ENCODE data around the gene ADRM1.

Gene ADRM1

GRCh38 chr20:62269378-62269777 is 33.4 kb upstream of the ADRM1 start:
- TF ChIP-seq, protein P1, sequence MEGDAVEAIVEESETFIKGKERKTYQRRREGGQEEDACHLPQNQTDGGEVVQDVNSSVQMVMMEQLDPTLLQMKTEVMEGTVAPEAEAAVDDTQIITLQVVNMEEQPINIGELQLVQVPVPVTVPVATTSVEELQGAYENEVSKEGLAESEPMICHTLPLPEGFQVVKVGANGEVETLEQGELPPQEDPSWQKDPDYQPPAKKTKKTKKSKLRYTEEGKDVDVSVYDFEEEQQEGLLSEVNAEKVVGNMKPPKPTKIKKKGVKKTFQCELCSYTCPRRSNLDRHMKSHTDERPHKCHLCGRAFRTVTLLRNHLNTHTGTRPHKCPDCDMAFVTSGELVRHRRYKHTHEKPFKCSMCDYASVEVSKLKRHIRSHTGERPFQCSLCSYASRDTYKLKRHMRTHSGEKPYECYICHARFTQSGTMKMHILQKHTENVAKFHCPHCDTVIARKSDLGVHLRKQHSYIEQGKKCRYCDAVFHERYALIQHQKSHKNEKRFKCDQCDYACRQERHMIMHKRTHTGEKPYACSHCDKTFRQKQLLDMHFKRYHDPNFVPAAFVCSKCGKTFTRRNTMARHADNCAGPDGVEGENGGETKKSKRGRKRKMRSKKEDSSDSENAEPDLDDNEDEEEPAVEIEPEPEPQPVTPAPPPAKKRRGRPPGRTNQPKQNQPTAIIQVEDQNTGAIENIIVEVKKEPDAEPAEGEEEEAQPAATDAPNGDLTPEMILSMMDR (IDR thresholded peaks at IDR 0.05; ENCODE audit: low read depth, low read length), result no peak
- no peak for DNase-seq (ENCODE audit: extremely low read depth, low read depth)

GRCh38 chr20:62269871-62270270 is 32.9 kb upstream of the ADRM1 start:
- TF ChIP-seq, protein P1 (IDR thresholded peaks at IDR 0.05; ENCODE audit: low read depth, low read length), result no peak
- no peak for DNase-seq (ENCODE audit: extremely low read depth, low read depth)

GRCh38 chr20:62272200-62272599 is 30.6 kb upstream of the ADRM1 start:
- TF ChIP-seq, protein P1 (IDR thresholded peaks at IDR 0.05; ENCODE audit: low read depth, low read length), result no peak
- no peak for DNase-seq (ENCODE audit: extremely low read depth, low read depth)

DNA sequence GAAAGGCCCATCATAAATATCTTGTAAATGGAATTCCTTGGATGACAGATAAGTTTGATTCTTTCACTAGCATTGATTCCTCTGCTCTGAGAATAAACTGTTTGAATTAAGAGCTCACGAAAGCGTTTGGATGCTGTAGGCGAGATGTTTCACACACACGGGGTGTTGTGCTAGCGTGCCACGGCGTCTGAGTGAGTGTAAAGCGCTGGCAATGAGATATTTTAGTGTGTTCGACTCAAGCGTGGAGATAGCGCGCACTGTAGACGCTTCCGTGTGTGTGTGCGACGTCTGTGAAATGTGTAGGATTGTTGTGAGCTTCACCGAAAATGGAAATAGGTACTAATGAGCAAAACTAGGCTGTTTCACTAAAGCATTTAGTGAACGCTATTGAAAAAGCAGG is 29.4 kb upstream of the ADRM1 start:
- DNase-seq (ENCODE audit: extremely low read depth, low read depth), result no peak
- TF ChIP-seq, protein P1 (IDR thresholded peaks at IDR 0.05; ENCODE audit: low read depth, low read length), result no peak

DNA sequence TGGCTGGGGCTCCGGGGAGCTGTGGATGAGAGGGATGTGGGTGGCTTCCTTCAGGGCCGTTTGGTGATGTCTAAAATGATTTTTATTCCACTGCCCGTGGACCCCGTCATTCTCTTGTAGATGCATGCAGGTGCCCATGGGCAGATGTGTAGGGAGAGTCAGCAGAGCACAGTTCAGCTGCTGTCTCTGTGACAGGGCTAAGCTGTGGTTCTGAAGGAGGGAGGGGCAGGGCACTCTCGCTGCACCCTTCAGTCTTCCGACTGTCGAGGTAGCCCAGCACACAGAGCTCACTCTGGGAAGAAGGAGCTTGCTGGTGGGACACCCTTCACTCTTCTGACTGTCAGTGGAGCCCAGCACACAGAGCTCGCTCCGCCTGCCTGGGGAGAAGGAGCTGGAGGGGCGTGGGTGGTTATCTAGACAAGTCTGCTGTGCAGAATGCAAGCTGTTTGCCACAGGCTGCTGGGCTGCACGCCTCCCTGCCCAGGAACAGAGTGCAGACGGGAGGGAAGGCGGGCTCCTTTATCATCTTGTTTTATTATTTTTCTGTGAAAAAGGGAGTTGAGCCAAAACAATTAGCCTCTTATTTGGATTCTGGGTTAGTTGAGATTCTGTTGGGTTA is 28.4 kb upstream of the ADRM1 start:
- TF ChIP-seq, protein P1 (IDR thresholded peaks at IDR 0.05; ENCODE audit: low read depth, low read length), result no peak
- DNase-seq (ENCODE audit: extremely low read depth, low read depth), result no peak

DNA sequence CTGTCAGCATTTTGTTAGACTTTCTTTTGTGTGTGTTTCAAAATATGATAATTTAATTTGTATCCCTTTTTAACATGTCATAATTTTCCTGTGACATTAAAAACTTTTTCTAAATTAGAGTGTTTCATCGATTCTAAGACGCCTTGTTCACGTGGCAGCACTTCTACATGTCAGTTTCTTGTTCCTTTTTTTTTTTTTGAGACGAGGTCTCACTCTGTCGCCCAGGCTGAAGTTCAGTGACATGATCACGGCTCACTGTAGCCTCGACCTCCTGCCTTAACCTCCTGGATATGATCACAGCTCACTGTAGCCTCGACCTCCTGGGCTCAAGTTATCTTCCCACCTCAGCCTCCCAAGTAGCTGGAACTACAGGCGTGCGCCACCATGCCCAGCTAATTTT is 27.6 kb upstream of the ADRM1 start:
- DNase-seq (ENCODE audit: extremely low read depth, low read depth), result no peak
- TF ChIP-seq, protein P1 (IDR thresholded peaks at IDR 0.05; ENCODE audit: low read depth, low read length), result no peak

GRCh38 chr20:62276439-62276838 is 26.4 kb upstream of the ADRM1 start:
- no peak for DNase-seq (ENCODE audit: extremely low read depth, low read depth)
- TF ChIP-seq, protein P1 (IDR thresholded peaks at IDR 0.05; ENCODE audit: low read depth, low read length), result no peak
